Endodermal cell (in vitro differentiated cells): ENCODE measurements around the gene CCZ1B. TPM values are rescaled to one million over a fixed set of nuclear protein-coding genes. Genes with fewer than 3 reads are reported as not detected.
A peak's percentile ranks its signal among the peaks of the same experiment; 100 is the strongest.
"Not testable (repeated sequence)": the region's sequence is repeated elsewhere in the genome, so short reads cannot be mapped to it uniquely, and the experiment has no call there.

Source experiments
- DNase-seq: peaks from one replicate; pipeline ENCODE4 v3.0.0-alpha.2; 2017
- H3K27ac ChIP-seq: 2 replicates; pipeline ENCODE4 v1.5.1; 2013; ENCODE audit warnings: mild to moderate bottlenecking, low read depth, low read length, moderate library complexity
- H3K27me3 ChIP-seq: 2 replicates; pipeline ENCODE4 v1.6.1; 2013; ENCODE audit warnings: mild to moderate bottlenecking, low read length, moderate library complexity; ENCODE audit not compliant: insufficient read depth, control insufficient read depth, poor library complexity, severe bottlenecking
- H3K36me3 ChIP-seq: 2 replicates; pipeline ENCODE4 v1.7.0; 2013; ENCODE audit warnings: mild to moderate bottlenecking, low read length, moderate library complexity; ENCODE audit not compliant: control insufficient read depth, insufficient read depth
- H3K4me1 ChIP-seq: one replicate; pipeline ENCODE4 v1.7.0; 2013; ENCODE audit warnings: low read length; ENCODE audit not compliant: control insufficient read depth, insufficient read depth
- H3K4me3 ChIP-seq: 2 replicates; pipeline ENCODE4 v1.5.1; 2013; ENCODE audit warnings: mild to moderate bottlenecking, low read length, moderate library complexity
- H3K9ac ChIP-seq: 2 replicates; pipeline ENCODE4 v1.6.1; 2013; ENCODE audit warnings: mild to moderate bottlenecking, low read length, moderate library complexity; ENCODE audit not compliant: poor library complexity, severe bottlenecking; ENCODE audit errors: extremely low read depth
- H3K9me3 ChIP-seq: 2 replicates; pipeline ENCODE4 v1.6.1; 2013; ENCODE audit warnings: mild to moderate bottlenecking, low read length, moderate library complexity; ENCODE audit not compliant: control insufficient read depth
- H3K27ac Mint-ChIP-seq: 2 replicates; pipeline ENCODE4 v1.8.0; 2020; ENCODE audit warnings: mixed read lengths
- H3K27me3 Mint-ChIP-seq: 2 replicates; pipeline ENCODE4 v1.8.0; 2021; ENCODE audit warnings: mild to moderate bottlenecking, mixed read lengths; ENCODE audit not compliant: insufficient read depth
- H3K36me3 Mint-ChIP-seq: 2 replicates; pipeline ENCODE4 v1.8.0; 2020; ENCODE audit warnings: low read depth, mixed read lengths
- H3K4me1 Mint-ChIP-seq: 2 replicates; pipeline ENCODE4 v1.8.0; 2020; ENCODE audit warnings: mixed read lengths
- H3K4me3 Mint-ChIP-seq: 2 replicates; pipeline ENCODE4 v1.8.0; 2020; ENCODE audit warnings: mild to moderate bottlenecking, moderate library complexity, mixed read lengths
- H3K9me3 Mint-ChIP-seq: 2 replicates; pipeline ENCODE4 v1.8.0; 2020; ENCODE audit warnings: mild to moderate bottlenecking, mixed read lengths
- CTCF ChIP-seq: fragments of 200-600 bp; sonication (generic); conservative IDR thresholded peaks from 2 replicates; pipeline ENCODE4 v1.5.0; 2021; ENCODE audit warnings: antibody characterized with exemption, mild to moderate bottlenecking
- WGBS, 2 experiments: methylation state at CpG; one replicate each; pipeline versions ENCODE4 v1.1.5 to v1.1.7; 2013; ENCODE audit warnings: missing lambda C conversion rate in 2 of 2, mixed read lengths in 1 of 2; ENCODE audit not compliant: insufficient coverage in 1 of 2, insufficient read length in 1 of 2; 5-methylcytosine and 5-hydroxymethylcytosine counted together
- total RNA-seq, 2 donors: library from RNA; stranded (reverse); fragmentation: NEBNext Ultra II Directional in 1 of 2; extraction: Animal tissue kit (Norgen Biotek cat#: 25700) in 1 of 2; gene quantifications; 2 replicates in 1 of 2; 3 replicates in 1 of 2; pipeline ENCODE4 v1.2.1, GENCODE V29; 2021

The CCZ1B gene
- total RNA-seq, 2 donors from 2014 or later, result 84.7 to 93.7 TPM

- not testable (repeated sequence) for H3K4me3 ChIP-seq, H3K9ac ChIP-seq, H3K27me3 ChIP-seq, H3K36me3 ChIP-seq, H3K27ac Mint-ChIP-seq, H3K9me3 Mint-ChIP-seq, H3K27ac ChIP-seq, H3K9me3 ChIP-seq, H3K4me3 Mint-ChIP-seq, H3K4me1 ChIP-seq, H3K4me1 Mint-ChIP-seq, H3K36me3 Mint-ChIP-seq, DNase-seq, H3K27me3 Mint-ChIP-seq
- 85 to 94% methylated on average over 3 to 12 of the region's 13 CpGs for WGBS, 2 experiments
These were observed 36.8 kb upstream of the CCZ1B start for GRCh38 chr7:6862876-6863275.

GRCh38 chr7:6857721-6858314, 31.7 kb upstream of the CCZ1B start:
- TF ChIP-seq CTCF, result peak; percentile 90
- peak; percentile 89 for DNase-seq
- not testable (repeated sequence) for H3K27ac Mint-ChIP-seq, H3K36me3 Mint-ChIP-seq, H3K4me3 Mint-ChIP-seq, H3K9me3 ChIP-seq, H3K27me3 Mint-ChIP-seq, H3K4me1 Mint-ChIP-seq, H3K4me1 ChIP-seq, H3K27ac ChIP-seq, H3K9ac ChIP-seq, H3K4me3 ChIP-seq, H3K9me3 Mint-ChIP-seq, H3K27me3 ChIP-seq, H3K36me3 ChIP-seq
- WGBS, 2 experiments, result 3 to 37% methylated on average over 4 to 14 of the region's 14 CpGs

GRCh38 chr7:6855563-6856131, 29.6 kb upstream of the CCZ1B start:
- peak overlapping the region; percentile 66 for H3K4me3 Mint-ChIP-seq
- peak; percentile 34 for TF ChIP-seq CTCF
- H3K36me3 Mint-ChIP-seq, H3K27ac Mint-ChIP-seq, H3K27me3 Mint-ChIP-seq, H3K27ac ChIP-seq, H3K9me3 Mint-ChIP-seq, DNase-seq, H3K9me3 ChIP-seq, H3K4me1 Mint-ChIP-seq, H3K9ac ChIP-seq, H3K4me1 ChIP-seq, H3K4me3 ChIP-seq, H3K36me3 ChIP-seq, H3K27me3 ChIP-seq: not testable (repeated sequence)
- WGBS, 2 experiments, result 10% methylated on average over 46 of the region's 47 CpGs; no CpG with 5 or more reads in 1 of the 2 experiments

GRCh38 chr7:6854747-6855562, 28.9 kb upstream of the CCZ1B start:
- H3K27ac Mint-ChIP-seq, result not testable (repeated sequence)

GRCh38 chr7:6853681-6854080, 27.6 kb upstream of the CCZ1B start:
- not testable (repeated sequence) for H3K36me3 Mint-ChIP-seq, H3K4me3 Mint-ChIP-seq

More at GRCh38 chr7:6854747-6855562, 28.9 kb upstream of the CCZ1B start:
- H3K36me3 Mint-ChIP-seq, H3K9me3 ChIP-seq, H3K9me3 Mint-ChIP-seq, H3K4me1 ChIP-seq, H3K4me1 Mint-ChIP-seq, H3K36me3 ChIP-seq, H3K27me3 ChIP-seq, H3K9ac ChIP-seq, H3K27ac ChIP-seq, H3K27me3 Mint-ChIP-seq: not testable (repeated sequence)
- WGBS, 2 experiments, result 3% methylated on average over 66 of the region's 71 CpGs; no CpG with 5 or more reads in 1 of the 2 experiments
- H3K4me3 ChIP-seq, result peak overlapping the region; percentile 69
- DNase-seq, result peak; percentile 72
- peak overlapping the region; percentile 66 for H3K4me3 Mint-ChIP-seq

More at GRCh38 chr7:6853681-6854080, 27.6 kb upstream of the CCZ1B start:
- H3K9me3 ChIP-seq, H3K27ac ChIP-seq, H3K9me3 Mint-ChIP-seq, H3K9ac ChIP-seq, H3K36me3 ChIP-seq, DNase-seq, H3K27ac Mint-ChIP-seq, H3K4me3 ChIP-seq, H3K4me1 Mint-ChIP-seq, H3K27me3 ChIP-seq, H3K4me1 ChIP-seq, H3K27me3 Mint-ChIP-seq: not testable (repeated sequence)
- WGBS, 2 experiments, result 90 to 91% methylated on average over 10 to 17 of the region's 17 CpGs
